GM19468 (cell line): ENCODE results near the gene SHANK3.

ENCODE experiments used
- ATAC-seq: cut with Tn5 transposase; IDR thresholded peaks from one replicate; pipeline ENCODE4 v1.9.1; 2021; ENCODE audit warnings: mild to moderate bottlenecking, moderate library complexity, moderate number of reproducible peaks; ENCODE audit not compliant: unreplicated experiment; ENCODE audit errors: extremely low read depth

Gene SHANK3

GRCh38 chr22:50696799-50697561 is 24.4 kb downstream of the SHANK3 start:
- ATAC-seq = no peak

- no peak for ATAC-seq
Observed at GRCh38 chr22:50697667-50698506, 25.3 kb downstream of the SHANK3 start.

GRCh38 chr22:50698546-50698945 is 25.9 kb downstream of the SHANK3 start:
- ATAC-seq = no peak

- no peak for ATAC-seq
Observed at GRCh38 chr22:50699001-50699755, 26.6 kb downstream of the SHANK3 start.

GRCh38 chr22:50699756-50700386 is 27.2 kb downstream of the SHANK3 start:
- no peak for ATAC-seq

GRCh38 chr22:50700387-50701075 is 27.9 kb downstream of the SHANK3 start:
- ATAC-seq = no peak

- ATAC-seq = no peak
Observed at GRCh38 chr22:50701076-50701419, 28.4 kb downstream of the SHANK3 start.

- ATAC-seq = no peak
Observed at GRCh38 chr22:50701428-50702154, 29.0 kb downstream of the SHANK3 start.

- no peak for ATAC-seq
Observed at GRCh38 chr22:50702261-50702671, 29.6 kb downstream of the SHANK3 start.

GRCh38 chr22:50702821-50703725 is 30.4 kb downstream of the SHANK3 start:
- ATAC-seq = no peak

- ATAC-seq = no peak
Observed at GRCh38 chr22:50703726-50704509, 31.3 kb downstream of the SHANK3 start.

- no peak for ATAC-seq
Observed at GRCh38 chr22:50704510-50705218, 32.0 kb downstream of the SHANK3 start.

- no peak for ATAC-seq
Observed at GRCh38 chr22:50705219-50705691, 32.6 kb downstream of the SHANK3 start.

- no peak for ATAC-seq
Observed at GRCh38 chr22:50705851-50706351, 33.3 kb downstream of the SHANK3 start.

GRCh38 chr22:50706481-50707125 is 34.0 kb downstream of the SHANK3 start:
- no peak for ATAC-seq

GRCh38 chr22:50708474-50708873 is 35.9 kb downstream of the SHANK3 start:
- no peak for ATAC-seq
